Aorta (tissue), 5 donors: ENCODE data around the gene GUCY2D. TPM values are rescaled to one million over a fixed set of nuclear protein-coding genes. Genes with fewer than 3 reads are reported as not detected.

Source experiments
- ATAC-seq: fragments of 200-7000 bp; cut with Tn5 transposase; one replicate; pipeline ENCODE4 v1.9.1; 2022; ENCODE audit warnings: moderate library complexity; ENCODE audit not compliant: low FRiP score
- DNase-seq, 2 donors: peaks; one replicate each; pipeline ENCODE4 v3.0.0-alpha.2; 2020
- H3K27ac ChIP-seq, 2 donors: one replicate each; pipeline ENCODE4 v1.5.1; 2013; ENCODE audit warnings: low read length in 2 of 2, mild to moderate bottlenecking in 2 of 2, moderate library complexity in 2 of 2, control low read depth in 1 of 2, inconsistent platforms in 1 of 2, low read depth in 1 of 2
- H3K27me3 ChIP-seq, 2 donors: one replicate each; pipeline ENCODE4 v1.6.1; 2013; ENCODE audit warnings: control low read depth in 1 of 2, low read length in 1 of 2, mild to moderate bottlenecking in 1 of 2, moderate library complexity in 1 of 2; ENCODE audit not compliant: insufficient read depth in 2 of 2, control insufficient read depth in 1 of 2
- H3K36me3 ChIP-seq, 2 donors: one replicate each; pipeline ENCODE4 v1.6.1; 2013; ENCODE audit warnings: control low read depth in 1 of 2, low read length in 1 of 2, mild to moderate bottlenecking in 1 of 2; ENCODE audit not compliant: insufficient read depth in 2 of 2, control insufficient read depth in 1 of 2
- H3K4me1 ChIP-seq, 2 donors: one replicate each; pipeline ENCODE4 v1.6.1; 2013; ENCODE audit warnings: low read length in 2 of 2, control low read depth in 1 of 2, mild to moderate bottlenecking in 1 of 2, moderate library complexity in 1 of 2; ENCODE audit not compliant: insufficient read depth in 2 of 2, control insufficient read depth in 1 of 2
- H3K4me3 ChIP-seq, 2 donors: one replicate each; pipeline ENCODE4 v1.5.1; 2013; ENCODE audit warnings: low read length in 2 of 2, control low read depth in 1 of 2, mild to moderate bottlenecking in 1 of 2
- H3K9me3 ChIP-seq: one replicate; pipeline ENCODE4 v1.6.1; 2013; ENCODE audit warnings: mild to moderate bottlenecking, low read length; ENCODE audit not compliant: control insufficient read depth
- WGBS, 2 donors: extraction: QIAGEN DNeasy Blood & Tissue Kit; methylation state at CpG; one replicate each; pipeline ENCODE4 v1.1.7; 2013; 5-methylcytosine and 5-hydroxymethylcytosine counted together
- intact Hi-C, 2 donors: fragments of 100-400 bp; cut with DNase I; formaldehyde crosslinking; loops; one replicate each; pipeline versions ENCODE4 v1.14.2 to v1.15.0; 2022
- polyA plus RNA-seq, 2 donors: library from polyadenylated mRNA; stranded (reverse); fragments of 200-250 nt; gene quantifications; one replicate each; pipeline ENCODE4 v1.2.3, GENCODE V29; 2013
- total RNA-seq, 2 donors: library from RNA; stranded (reverse); fragmentation: NEBNext Ultra II Directional; extraction: Animal tissue kit (Norgen Biotek cat#: 25700); gene quantifications; one replicate each; pipeline ENCODE4 v1.2.1, GENCODE V29; 2021
- donor health status: healthy with polysubstance abuse.
- donor health status: Bipolar disorder and iron deficiency.
- donor health status: DM: no; HTN: no; CAD: no.
- donor health status: DM: no; HTN: no; CAD: no.
- donor health status: DM: yes; HTN: yes; CAD: no.

GUCY2D gene
- total and polyA plus RNA-seq, 4 donors, result not detected

DNA sequence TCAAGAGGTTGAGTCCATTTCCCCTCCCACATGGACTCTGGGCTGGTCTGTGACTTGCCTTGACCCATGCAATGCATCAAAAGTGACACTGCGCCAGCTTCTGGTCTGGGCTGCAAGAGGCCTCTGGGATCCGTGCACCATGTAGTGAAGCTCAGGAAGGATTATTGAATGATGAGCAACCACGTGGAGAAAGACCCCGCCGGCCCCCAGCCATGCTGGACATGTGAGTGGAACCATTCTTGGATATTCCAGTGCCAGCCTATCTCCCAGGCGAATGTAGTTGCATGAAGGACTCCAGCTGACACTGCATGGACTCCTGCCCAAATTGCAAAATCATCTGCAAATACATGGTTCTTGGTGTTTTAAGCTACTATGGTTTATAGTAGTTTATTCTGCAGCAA, 28.8 kb downstream of the GUCY2D start:
- no peaks in the 10 kb centered on the region for H3K4me1 ChIP-seq
- WGBS, 2 donors, result 69 to 71% methylated on average over 6 of the region's 6 CpGs
- H3K27me3 ChIP-seq, result peaks cover 0 to 1% of the 10 kb centered on the region in 2 donors
- intact Hi-C loops, result no loop called here
- ATAC-seq (no peak), DNase-seq (peak in 1 of 2 donors; percentile 41)
- H3K4me3 ChIP-seq, result no peak overlapping the region
- H3K27ac ChIP-seq, result no peak overlapping the region
- no peaks in the 10 kb centered on the region for H3K9me3 ChIP-seq
- H3K36me3 ChIP-seq, result no peaks in the 10 kb centered on the region

DNA sequence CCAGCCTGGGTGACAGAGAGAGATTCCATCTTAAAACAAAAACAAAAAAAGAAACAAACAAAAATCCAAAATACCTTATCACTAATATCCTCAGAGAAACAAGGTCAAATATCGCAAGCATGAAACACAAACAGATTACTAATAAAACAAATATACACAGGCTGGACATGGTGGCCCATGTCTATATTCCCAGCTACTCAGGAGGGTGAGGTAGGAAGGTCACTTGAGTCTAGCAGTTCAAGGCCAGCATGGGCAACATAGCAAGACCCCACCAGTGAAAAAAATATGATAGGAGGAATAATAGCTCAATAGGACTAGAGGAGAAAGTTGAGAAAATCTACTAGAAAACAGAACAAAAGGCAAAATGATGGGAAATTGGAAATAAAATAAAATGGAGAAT, 29.5 kb downstream of the GUCY2D start:
- peaks cover 0 to 1% of the 10 kb centered on the region in 2 donors for H3K27me3 ChIP-seq

DNA sequence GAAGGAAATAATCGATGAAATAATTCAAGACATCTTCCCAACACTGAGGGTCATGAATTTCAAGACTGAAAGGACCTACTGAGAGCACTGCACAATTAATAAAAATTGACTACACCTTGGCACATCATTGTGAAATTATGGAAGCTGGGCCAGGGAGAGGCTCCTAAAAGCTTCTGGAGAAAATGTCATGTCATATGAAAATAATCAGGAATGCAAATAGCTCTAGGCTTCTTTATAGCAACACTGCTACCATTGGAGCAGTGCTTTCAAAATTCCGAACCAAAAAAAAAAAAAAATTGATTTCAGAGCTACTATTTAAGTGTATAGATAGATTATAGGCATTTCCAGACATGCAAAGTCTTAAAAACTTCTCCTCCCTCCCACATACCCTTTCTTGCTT, 30.0 kb downstream of the GUCY2D start:
- intact Hi-C loops, result no loop called here
- Histone ChIP-seq H3K4me3 (no peak overlapping the region), H3K4me1 (no peaks in the 10 kb centered on the region), H3K9me3 (no peaks in the 10 kb centered on the region), H3K27me3 (peaks cover 0 to 1% of the 10 kb centered on the region in 2 donors), H3K36me3 (no peaks in the 10 kb centered on the region), H3K27ac (no peak overlapping the region)
- 80 to 82% methylated on average over 2 of the region's 2 CpGs for WGBS, 2 donors
- ATAC-seq (no peak), DNase-seq (no peak)

More for the DNA sequence above, 29.5 kb downstream of the GUCY2D start:
- DNase-seq (no peak), ATAC-seq (no peak)
- no peaks in the 10 kb centered on the region for H3K9me3 ChIP-seq
- 88 to 93% methylated on average over 1 of the region's 1 CpG for WGBS, 2 donors
- no peaks in the 10 kb centered on the region for H3K4me1 ChIP-seq
- H3K27ac ChIP-seq, result no peak overlapping the region
- intact Hi-C loops, result no loop called here
- H3K4me3 ChIP-seq, result no peak overlapping the region
- H3K36me3 ChIP-seq, result no peaks in the 10 kb centered on the region

DNA sequence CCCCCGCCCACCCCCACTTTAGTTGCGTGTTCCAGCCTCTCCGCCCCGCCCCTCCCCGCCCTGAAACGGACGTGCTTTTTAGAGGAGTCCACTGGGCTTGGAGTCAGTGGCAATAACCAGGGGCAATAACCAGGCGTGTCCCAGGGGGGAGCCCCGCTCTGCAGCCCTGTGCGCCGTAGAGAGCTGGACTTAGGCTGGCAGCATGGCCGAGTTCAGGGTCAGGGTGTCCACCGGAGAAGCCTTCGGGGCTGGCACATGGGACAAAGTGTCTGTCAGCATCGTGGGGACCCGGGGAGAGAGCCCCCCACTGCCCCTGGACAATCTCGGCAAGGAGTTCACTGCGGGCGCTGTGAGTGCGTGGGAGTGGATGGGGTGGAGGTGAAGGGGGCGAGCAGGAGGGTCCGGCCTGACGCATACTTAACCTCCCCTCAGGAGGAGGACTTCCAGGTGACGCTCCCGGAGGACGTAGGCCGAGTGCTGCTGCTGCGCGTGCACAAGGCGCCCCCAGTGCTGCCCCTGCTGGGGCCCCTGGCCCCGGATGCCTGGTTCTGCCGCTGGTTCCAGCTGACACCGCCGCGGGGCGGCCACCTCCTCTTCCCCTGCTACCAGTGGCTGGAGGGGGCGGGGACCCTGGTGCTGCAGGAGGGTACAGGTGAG, 36.7 kb downstream of the GUCY2D start, which contains the start of gene ALOX15B:
TSS of gene ALOX15B (plus strand) at position 106 of the 657 bp plus-strand sequence. CDS start at position 203, 97 bp downstream.
- no peak within 1 kb of the TSS for H3K4me3 ChIP-seq
- intact Hi-C loops, result no loop called here
- DNase-seq, result peak in 1 of 2 donors; percentile 72
- ATAC-seq, result no peak
- H3K27me3 ChIP-seq, result peaks cover 0 to 4% of the 10 kb centered on the region in 2 donors
- 5 to 7% methylated on average over 35 to 37 of the region's 37 CpGs for WGBS, 2 donors
- no peaks in the 10 kb centered on the region for H3K9me3 ChIP-seq
- H3K4me1 ChIP-seq, result no peaks in the 10 kb centered on the region
- no peak within 1 kb of the TSS for H3K27ac ChIP-seq
- H3K36me3 ChIP-seq, result no peaks in the 10 kb centered on the region

DNA sequence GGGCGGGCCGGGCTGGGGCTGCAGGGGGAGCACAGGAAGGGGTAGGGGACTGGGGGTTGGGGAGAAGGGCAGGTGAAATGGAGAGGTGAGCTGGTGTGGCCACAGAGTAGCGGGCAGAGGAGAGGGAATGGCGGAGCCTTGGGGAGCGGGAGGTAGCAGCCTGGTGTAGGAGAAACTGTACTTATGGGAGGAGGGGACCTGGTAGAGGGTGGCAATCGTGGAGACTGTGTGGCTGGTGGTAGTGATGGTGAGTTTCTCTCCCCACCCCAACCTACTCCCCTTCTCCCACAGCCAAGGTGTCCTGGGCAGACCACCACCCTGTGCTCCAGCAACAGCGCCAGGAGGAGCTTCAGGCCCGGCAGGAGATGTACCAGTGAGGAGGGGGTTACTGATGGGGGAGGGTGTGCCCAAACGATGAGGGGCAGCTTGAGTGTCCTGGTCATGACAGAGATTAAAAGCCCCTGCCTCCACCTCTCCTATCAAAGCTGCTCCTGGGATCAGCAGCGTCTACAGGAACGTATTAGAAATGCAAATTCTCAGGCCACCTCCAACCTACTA, 37.3 kb downstream of the GUCY2D start:
- DNase-seq (peak in 1 of 2 donors; percentile 44), ATAC-seq (peak; percentile 29)
- peaks cover 0 to 3% of the 10 kb centered on the region in 2 donors for H3K27me3 ChIP-seq
- intact Hi-C loops, result no loop called here
- no peaks in the 10 kb centered on the region for H3K36me3 ChIP-seq
- H3K9me3 ChIP-seq, result no peaks in the 10 kb centered on the region
- no peak overlapping the region for H3K27ac ChIP-seq
- no peaks in the 10 kb centered on the region for H3K4me1 ChIP-seq
- 46 to 49% methylated on average over 11 of the region's 11 CpGs for WGBS, 2 donors
- no peak overlapping the region for H3K4me3 ChIP-seq

DNA sequence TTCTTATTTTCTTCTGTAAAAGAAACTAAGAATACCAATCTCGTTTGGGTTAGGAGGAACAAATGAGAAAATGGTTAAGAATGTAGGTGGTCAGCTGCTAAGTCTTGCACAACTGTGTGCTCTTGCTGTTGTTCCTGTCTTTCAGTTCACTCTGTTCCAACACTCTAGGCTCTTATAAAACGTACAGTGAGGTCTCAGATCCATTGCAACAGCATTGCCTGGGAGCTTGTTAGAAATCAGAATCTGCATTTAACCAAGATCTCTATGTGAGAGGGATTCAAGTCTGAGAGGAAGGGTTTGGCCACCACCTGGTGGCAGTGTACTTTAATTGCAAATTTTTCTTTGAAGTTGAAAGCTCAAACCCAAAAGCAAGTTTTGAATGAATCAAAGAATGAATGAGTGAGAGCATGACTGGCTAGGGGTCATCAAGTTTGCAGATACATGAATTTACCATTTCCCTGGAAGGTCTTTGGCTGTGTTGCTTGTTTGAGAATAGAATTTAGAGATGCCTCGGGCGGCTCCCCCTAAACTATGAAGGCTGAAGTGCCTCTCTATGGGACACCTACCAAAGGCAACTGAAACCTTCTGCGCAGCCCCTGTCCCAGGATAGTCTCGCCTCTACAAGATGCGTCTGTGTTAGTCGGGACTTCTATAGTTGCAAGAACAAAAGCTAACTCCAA, 39.0 kb downstream of the GUCY2D start:
- WGBS, 2 donors, result 68 to 77% methylated on average over 8 of the region's 8 CpGs
- Histone ChIP-seq H3K4me1 (no peaks in the 10 kb centered on the region), H3K27ac (no peak overlapping the region), H3K27me3 (peaks cover 0 to 3% of the 10 kb centered on the region in 2 donors), H3K4me3 (no peak overlapping the region), H3K36me3 (no peaks in the 10 kb centered on the region), H3K9me3 (no peaks in the 10 kb centered on the region)
- peak; percentile 50 for ATAC-seq
- intact Hi-C loops, result no loop called here
- peak in 1 of 2 donors; percentile 42 for DNase-seq

DNA sequence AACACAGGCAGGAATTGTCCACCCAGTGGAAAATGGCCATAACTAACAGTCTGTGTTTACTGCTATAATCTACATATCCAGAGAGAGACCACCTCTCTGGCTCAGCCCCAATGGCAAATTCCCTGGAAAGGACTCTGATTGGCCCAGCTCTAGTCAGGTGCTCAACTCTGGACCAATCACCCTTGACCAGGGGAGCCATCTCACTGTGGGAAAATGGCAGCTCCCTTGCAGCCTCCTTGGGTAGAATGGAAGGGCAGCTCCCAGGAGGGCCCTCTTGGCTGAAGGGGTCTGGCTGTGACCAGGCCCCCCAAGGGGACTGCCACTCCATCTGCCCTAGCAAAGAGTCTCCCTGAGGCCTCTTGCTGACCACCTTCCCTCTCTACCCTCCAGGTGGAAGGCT, 39.6 kb downstream of the GUCY2D start:
- no peaks in the 10 kb centered on the region for H3K9me3 ChIP-seq
- H3K36me3 ChIP-seq, result no peaks in the 10 kb centered on the region
- H3K27ac ChIP-seq, result no peak overlapping the region
- DNase-seq (peak in 1 of 2 donors; percentile 20), ATAC-seq (no peak)
- no peaks in the 10 kb centered on the region for H3K4me1 ChIP-seq
- H3K4me3 ChIP-seq, result no peak overlapping the region
- intact Hi-C loops, result no loop called here
- H3K27me3 ChIP-seq, result peaks cover 0 to 3% of the 10 kb centered on the region in 2 donors

DNA sequence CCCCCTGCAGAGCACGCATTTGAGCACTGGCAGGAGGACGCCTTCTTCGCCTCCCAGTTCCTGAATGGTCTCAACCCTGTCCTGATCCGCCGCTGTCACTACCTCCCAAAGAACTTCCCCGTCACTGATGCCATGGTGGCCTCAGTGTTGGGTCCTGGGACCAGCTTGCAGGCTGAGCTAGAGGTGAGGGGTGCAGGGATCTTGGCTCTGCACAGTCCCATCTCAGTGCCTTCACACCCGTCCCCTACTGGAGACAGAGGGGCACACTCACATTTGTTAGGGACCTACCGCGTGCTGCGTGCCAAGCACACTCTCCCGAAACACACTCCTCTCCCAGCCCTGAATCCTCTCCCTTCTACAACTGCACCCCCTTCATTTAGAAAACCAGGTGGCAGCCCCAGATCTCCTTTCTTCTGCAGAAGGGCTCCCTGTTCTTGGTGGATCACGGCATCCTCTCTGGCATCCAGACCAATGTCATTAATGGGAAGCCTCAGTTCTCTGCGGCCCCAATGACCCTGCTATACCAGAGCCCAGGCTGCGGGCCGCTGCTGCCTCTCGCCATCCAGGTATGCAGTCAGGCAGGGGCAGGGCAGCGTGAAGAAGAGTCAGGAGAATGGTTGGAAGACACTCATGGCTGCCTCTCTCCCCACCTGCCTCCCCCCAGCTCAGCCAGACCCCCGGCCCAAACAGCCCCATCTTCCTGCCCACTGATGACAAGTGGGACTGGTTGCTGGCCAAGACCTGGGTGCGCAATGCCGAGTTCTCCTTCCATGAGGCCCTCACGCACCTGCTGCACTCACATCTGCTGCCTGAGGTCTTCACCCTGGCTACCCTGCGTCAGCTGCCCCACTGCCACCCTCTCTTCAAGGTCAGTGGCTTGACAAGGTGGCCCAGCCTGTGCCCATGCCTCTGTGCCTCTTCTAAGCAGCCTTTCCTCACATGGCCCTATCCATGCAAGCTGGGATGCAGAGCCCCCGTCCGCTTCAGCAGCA, 42.7 kb downstream of the GUCY2D start:
- H3K27me3 ChIP-seq, result no peaks in the 10 kb centered on the region
- WGBS, 2 donors, result 80 to 84% methylated on average over 24 of the region's 24 CpGs
- no peaks in the 10 kb centered on the region for H3K36me3 ChIP-seq
- peak in 1 of 2 donors; percentile 72 for DNase-seq
- no peaks in the 10 kb centered on the region for H3K4me1 ChIP-seq
- intact Hi-C loops, result no loop called here
- no peak overlapping the region for H3K27ac ChIP-seq
- H3K9me3 ChIP-seq, result no peaks in the 10 kb centered on the region
- ATAC-seq, result no peak
- no peak overlapping the region for H3K4me3 ChIP-seq
